Measurements from ENCODE around the gene PELI1.

PELI1 gene

GRCh38 chr2:64143169-64144056 lies 807 bp downstream of the PELI1 start:
- in situ Hi-C loops (cut with HindIII; ENCODE audit: low sequenced_read_pairs): no loop called here
- peak; percentile 58 for DNase-seq (ENCODE audit: low read depth, low spot score)
- H3K4me3 ChIP-seq (ENCODE audit: low read depth, low read length): peak overlapping the region; percentile 75
- no peak for TF ChIP-seq CTCF (IDR thresholded peaks at IDR 0.05; ENCODE audit: low read depth, low read length)

GRCh38 chr2:64142741-64143168 lies 1.5 kb downstream of the PELI1 start:
- no peak for TF ChIP-seq CTCF (IDR thresholded peaks at IDR 0.05; ENCODE audit: low read depth, low read length)
- in situ Hi-C loops (cut with HindIII; ENCODE audit: low sequenced_read_pairs): no loop called here
- peak overlapping the region; percentile 75 for H3K4me3 ChIP-seq (ENCODE audit: low read depth, low read length)
- no peak for DNase-seq (ENCODE audit: low read depth, low spot score)

GRCh38 chr2:64141674-64142405 lies 2.4 kb downstream of the PELI1 start:
- H3K4me3 ChIP-seq (ENCODE audit: low read depth, low read length): peak overlapping the region; percentile 75
- TF ChIP-seq CTCF (IDR thresholded peaks at IDR 0.05; ENCODE audit: low read depth, low read length): no peak
- in situ Hi-C loops (cut with HindIII; ENCODE audit: low sequenced_read_pairs): no loop called here
- peak; percentile 53 for DNase-seq (ENCODE audit: low read depth, low spot score)

GRCh38 chr2:64140665-64141200 lies 3.5 kb downstream of the PELI1 start:
- in situ Hi-C loops (cut with HindIII; ENCODE audit: low sequenced_read_pairs): no loop called here
- DNase-seq (ENCODE audit: low read depth, low spot score): no peak
- no peak overlapping the region for H3K4me3 ChIP-seq (ENCODE audit: low read depth, low read length)
- no peak for TF ChIP-seq CTCF (IDR thresholded peaks at IDR 0.05; ENCODE audit: low read depth, low read length)

GRCh38 chr2:64139956-64140355 lies 4.3 kb downstream of the PELI1 start:
- no peak overlapping the region for H3K4me3 ChIP-seq (ENCODE audit: low read depth, low read length)
- TF ChIP-seq CTCF (IDR thresholded peaks at IDR 0.05; ENCODE audit: low read depth, low read length): no peak
- no peak for DNase-seq (ENCODE audit: low read depth, low spot score)
- in situ Hi-C loops (cut with HindIII; ENCODE audit: low sequenced_read_pairs): no loop called here

GRCh38 chr2:64137996-64138395 lies 6.2 kb downstream of the PELI1 start:
- no peak overlapping the region for H3K4me3 ChIP-seq (ENCODE audit: low read depth, low read length)
- in situ Hi-C loops (cut with HindIII; ENCODE audit: low sequenced_read_pairs): no loop called here
- TF ChIP-seq CTCF (IDR thresholded peaks at IDR 0.05; ENCODE audit: low read depth, low read length): no peak
- no peak for DNase-seq (ENCODE audit: low read depth, low spot score)
